HG03066 (cell line): Measurements from ENCODE around the gene PC.

Source experiments
- ATAC-seq: cut with Tn5 transposase; IDR thresholded peaks from one replicate; pipeline ENCODE4 v1.9.1; 2021; ENCODE audit warnings: low read depth; ENCODE audit not compliant: unreplicated experiment

Gene PC

DNA sequence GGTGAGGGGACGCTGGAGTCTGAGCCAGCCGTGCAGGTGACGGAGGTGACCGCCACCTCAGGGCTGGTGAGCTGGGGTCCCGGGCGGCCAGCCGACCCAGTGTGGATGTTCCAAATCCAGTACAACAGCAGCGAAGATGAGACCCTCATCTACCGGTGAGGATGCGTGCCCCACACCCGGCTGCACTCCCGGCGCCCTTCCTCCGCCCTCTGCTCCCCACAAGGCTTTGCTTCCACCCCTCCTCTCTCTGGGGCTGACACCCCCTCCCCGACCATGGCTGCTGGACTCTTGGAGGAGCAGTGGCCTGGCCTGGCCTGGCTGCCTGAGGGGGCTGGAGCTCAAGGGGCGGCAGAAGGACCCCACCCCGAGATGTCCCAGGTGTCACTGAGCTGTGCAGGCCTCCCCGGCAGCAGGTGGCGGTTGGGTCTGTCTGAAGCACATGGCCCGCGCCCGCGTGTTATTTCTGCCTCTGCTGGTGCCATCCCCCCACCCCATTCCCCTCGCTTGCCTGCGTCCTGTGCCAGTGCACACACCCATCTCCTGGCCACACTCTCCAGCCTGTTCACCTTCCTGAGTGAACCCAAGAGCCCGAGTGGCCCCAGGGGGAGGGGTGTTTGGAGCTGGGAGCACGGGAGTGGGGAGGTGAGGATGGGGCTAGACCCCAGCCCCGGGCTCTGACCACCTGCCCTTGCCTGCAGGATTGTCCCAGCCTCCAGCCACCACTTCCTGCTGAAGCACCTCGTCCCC lies 99.1 kb downstream of the PC start:
- ATAC-seq = no peak

- no peak for ATAC-seq
Measured at GRCh38 chr11:66858186-66858938, 99.8 kb downstream of the PC start.

GRCh38 chr11:66857927-66858185 lies 100.3 kb downstream of the PC start:
- ATAC-seq = no peak

GRCh38 chr11:66857234-66857926 lies 100.8 kb downstream of the PC start:
- no peak for ATAC-seq

DNA sequence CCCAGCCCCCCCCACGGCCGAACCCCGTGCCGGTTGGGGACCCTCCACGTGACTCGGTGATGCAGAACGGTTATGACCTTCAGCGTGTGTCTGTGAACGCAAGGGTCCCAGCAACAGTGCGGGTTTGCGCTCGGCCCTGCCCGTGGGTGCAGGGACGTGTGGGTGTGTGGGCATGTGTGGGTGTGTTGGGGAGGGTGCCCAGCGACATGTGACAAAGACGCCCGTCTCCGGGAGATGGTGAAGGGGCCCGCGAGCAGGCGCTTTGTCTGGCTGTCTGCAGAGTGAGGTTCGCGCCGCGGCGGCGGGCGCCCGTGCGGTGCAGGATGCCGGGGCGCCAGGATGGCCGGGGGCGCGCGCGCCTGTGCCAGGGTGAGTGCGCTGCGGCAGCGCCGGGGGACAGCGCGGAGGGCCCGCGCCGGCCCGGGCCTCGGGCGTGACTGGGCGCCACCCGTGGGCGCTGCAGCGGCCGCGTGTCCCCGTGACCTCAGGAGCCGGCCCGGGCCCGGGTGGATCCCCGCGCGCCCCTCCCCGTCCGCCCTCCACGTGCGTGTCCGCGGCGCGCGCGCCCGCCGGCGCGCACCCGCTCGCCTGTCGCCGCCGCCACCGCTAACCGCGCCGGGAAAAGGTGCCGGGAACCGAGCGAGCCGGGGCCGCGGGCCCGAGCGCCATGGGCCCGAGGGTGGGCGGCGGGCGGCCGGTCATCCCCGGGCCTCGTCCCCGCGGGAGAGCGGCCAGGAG lies 101.5 kb downstream of the PC start, which contains the start of gene LRFN4:
TSS of gene LRFN4 (plus strand) at position 569 of the 738 bp plus-strand sequence. CDS start 681 bp downstream, outside the sequence.
- ATAC-seq = peak; percentile 33

- ATAC-seq = peak; percentile 70
Measured at GRCh38 chr11:66855574-66856495, 102.3 kb downstream of the PC start.

GRCh38 chr11:66854729-66855211 lies 103.4 kb downstream of the PC start:
- no peak for ATAC-seq

GRCh38 chr11:66854231-66854661 lies 103.9 kb downstream of the PC start:
- ATAC-seq = no peak

DNA sequence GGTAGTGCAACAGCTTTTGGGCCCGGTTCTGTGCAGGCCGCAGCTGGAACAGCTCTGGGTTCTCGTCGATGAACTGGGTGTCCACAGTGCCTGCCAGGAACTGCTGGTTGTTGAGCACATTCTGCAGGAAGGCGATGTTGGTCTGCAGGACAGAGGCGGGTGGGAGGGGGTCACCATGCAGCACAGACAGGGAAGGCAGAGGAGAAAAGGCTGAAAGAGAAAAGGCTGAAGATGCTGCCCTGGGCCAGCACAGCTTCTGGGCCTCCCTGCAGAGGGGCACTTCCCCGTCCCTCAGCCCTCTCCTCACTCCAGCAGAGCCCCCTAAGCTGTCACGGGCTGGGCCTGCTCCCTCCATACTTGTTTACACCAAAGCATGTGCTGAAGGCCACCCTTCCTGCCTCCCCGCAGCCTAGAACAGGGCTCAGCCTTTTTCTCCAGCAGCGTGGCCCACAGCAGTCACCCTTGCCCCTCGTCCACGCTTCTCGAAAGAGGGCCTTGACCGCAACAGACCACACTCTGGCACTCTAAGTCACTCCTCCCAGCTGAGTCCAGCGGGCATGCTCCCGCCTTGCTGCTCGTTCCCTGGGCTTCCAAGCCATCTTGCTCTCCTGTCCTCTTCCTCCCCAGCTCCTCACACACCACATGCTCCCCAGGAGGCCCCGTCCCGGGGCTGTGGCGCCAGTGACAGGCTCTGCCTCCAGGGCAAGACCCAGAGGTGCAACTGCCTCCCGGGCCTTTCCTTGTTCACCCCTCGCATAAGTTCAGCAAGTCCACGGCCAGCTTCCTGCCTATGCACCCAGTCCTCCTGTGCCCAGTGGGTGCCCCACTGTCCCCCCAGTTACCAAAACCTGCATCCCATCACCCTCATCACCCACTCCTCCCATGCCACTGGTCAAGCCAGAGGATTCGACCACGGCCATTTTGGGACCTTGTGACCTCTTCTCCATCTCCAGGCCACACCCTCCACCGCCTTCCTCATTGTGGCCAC lies 104.6 kb downstream of the PC start:
- ATAC-seq = no peak

DNA sequence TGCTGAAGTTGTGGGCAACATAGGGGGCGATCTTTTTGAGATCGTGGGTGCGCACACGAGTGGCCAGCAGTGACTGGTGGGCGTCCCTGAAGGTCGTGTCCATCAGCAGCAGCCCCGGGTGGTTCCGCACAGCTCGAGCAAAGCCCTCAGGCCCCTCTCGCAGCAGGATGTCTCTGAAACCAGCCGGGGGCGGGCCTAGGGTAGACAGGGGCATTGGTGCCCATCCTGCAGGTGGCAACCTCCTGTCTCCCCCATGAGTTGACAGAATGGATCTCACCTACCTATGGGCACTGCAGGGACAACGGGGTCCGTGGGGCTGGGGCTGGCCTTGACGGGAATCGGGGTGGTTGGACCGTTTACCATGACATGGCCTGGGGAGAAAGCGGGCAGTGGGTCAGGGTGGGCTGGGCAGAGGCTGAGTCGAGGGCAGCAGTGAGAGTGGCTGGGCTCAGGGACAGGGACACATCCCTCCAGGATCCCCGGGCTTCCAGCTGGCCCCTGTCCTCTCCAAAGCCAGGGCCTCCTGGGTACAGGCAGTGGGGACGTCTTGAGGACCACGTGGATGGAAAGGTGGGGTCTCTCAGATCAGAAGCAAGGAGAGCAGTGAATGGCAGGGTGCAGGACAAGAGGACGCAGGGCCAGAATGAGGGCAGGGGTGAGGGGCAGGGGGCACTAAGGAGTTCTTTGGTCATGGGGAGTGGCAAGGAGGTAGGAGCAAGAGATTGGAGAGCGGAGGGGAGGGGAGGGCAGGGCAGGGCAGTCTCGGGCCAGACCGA lies 105.5 kb downstream of the PC start:
- ATAC-seq = no peak

DNA sequence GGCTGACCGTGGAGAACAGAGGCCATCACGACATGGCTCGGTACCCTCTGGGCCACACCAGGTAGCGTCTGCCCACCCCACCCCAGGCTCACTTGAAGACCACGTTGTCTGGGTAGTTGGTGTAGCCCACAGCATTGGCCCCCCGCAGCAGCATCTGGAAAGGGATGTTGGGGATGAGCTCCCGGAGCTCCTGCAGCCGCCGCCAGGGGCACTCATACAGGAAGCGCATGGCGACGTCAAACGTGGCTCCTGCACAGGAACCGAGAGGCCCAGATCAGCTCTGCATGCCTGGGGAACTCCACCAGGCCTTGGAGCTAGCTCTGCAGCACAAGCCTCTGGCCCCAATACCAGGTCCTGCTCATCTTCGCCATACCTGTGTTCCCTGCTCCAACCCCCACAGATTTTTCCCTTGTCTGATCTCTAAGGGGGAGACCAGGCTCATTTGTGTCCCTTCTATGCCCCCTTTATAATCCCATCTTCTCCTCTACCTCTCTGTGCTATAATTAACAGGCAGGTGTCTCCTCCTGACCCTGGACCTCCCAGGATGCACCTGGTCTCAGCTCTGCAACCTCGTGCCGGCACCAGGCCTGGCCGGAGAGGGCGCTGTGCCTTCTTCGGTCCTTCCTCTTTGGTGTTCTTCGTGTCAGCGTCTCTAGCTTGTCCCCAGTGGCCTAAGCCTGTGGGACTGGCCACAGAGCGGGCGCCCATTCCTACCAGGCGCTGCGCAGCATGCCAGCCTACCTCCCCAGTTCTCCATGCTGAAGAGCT lies 106.3 kb downstream of the PC start:
- ATAC-seq = no peak

GRCh38 chr11:66851239-66851596 lies 107.0 kb downstream of the PC start:
- ATAC-seq = no peak

- ATAC-seq = no peak
Measured at GRCh38 chr11:66850588-66851238, 107.5 kb downstream of the PC start.

DNA sequence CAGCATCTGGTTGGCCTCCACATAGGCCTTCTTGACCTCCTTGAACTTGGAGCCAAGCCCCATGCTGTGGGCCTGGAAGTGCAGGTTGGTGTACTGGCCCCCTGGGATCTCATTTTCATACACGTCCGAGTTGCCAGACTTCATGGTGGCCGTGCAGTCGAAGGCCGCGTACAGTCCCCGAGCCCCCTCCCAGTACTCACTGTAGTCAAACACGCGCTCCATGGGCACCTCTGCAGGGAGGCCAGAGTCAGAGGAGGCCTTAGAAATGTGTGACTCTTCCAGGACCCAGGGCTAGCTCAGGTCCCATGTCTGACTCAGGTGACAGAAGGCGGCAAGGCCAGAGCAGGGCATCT lies 108.0 kb downstream of the PC start:
- ATAC-seq = no peak

DNA sequence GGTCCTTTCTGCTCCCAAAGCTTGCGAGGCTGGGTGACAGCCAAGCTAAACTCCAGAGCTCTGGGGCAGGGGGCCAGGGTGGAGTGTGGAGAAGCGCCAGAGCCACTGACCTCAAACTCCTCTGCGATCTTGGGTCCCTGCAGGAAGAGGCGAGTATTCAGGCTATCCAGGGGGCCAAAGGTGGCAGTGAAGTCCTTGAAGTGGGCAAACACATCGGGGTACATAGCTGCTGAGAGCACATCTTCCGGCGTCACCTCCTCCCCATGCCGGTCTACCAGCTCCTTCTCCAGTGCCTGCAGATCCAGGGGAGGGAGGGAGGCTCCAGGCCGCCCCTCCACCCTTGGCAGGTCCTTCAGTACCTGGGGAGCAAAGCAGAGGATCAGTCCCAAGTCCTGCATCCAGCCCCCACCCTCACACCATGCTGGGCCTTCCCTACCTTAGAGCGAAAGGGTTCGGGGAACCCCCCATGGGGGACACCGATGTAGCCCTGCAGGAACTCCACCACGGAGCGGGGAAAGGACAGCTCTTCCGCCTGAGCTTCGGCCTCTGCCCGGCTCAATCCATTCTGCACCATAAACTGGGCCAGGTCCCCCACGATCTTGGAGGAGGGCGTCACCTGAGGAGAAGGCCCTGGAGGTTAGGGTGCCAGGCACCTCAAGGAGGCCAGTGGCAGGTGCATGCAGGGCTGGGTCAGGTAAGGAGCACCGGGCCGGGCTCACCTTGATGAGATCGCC lies 108.5 kb downstream of the PC start:
- ATAC-seq = no peak
